Tongue (tissue), 2 donors: ENCODE measurements around the gene IMP3. TPM values are rescaled to one million over a fixed set of nuclear protein-coding genes. Genes with fewer than 3 reads are reported as not detected.
"Not testable (repeated sequence)": the region's sequence is repeated elsewhere in the genome, so short reads cannot be mapped to it uniquely, and the experiment has no call there.

Experiments
- DNase-seq: peaks from one replicate; pipeline ENCODE4 v3.0.0-alpha.2; 2015
- total RNA-seq: library from RNA; depleted of rRNA; stranded (reverse); fragments of >200 nt; gene quantifications from one replicate; pipeline ENCODE4 v1.2.3, GENCODE V29; 2014

The IMP3 gene
- total RNA-seq, 1 donor from 2014 or later: 74.9 TPM

GRCh38 chr15:75650908-75651809, 11.1 kb upstream of the IMP3 start:
- DNase-seq: no peak

DNA sequence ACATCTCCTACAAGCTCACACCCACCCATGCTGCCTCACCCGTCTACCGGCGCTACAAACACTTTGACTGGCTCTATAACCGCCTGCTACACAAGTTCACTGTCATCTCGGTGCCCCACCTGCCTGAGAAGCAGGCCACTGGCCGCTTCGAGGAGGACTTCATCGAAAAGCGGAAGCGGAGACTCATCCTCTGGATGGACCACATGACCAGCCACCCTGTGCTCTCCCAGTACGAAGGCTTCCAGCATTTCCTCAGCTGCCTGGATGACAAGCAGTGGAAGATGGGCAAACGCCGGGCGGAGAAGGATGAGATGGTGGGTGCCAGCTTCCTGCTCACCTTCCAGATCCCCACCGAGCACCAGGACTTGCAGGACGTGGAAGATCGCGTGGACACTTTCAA, 9.8 kb upstream of the IMP3 start:
- no peak for DNase-seq

GRCh38 chr15:75649045-75649761, 9.2 kb upstream of the IMP3 start:
- DNase-seq: no peak

- peak; percentile 57 for DNase-seq
Measured at GRCh38 chr15:75648156-75649000, 8.4 kb upstream of the IMP3 start.

- peak; percentile 92 for DNase-seq
Measured at GRCh38 chr15:75647370-75648155, 7.5 kb upstream of the IMP3 start, which contains the start of gene SNX33. Gene SNX33 (plus strand): TSS chr15:75647912. CDS start chr15:75649103, 1,191 bp downstream.

DNA sequence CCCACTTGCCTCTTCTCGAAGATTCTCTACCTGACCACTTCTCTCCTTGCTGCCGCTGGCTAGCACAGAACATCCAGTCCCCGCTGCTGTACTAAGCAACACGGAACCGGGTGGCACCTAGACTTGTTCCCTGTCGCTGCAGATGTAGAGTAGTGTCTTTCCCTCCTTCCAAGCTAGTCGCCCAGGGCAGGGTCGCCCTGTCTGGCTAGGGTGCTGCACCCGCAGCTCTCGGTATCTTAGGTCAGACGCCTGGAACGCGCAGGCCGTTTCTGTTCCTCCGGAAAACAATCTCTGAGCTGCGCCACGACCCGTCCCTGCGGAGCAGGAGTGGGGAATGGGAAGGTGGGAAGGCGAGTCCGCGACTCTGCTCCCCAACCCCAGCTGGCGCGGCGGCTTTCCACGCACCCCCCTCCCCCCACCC, 6.9 kb upstream of the IMP3 start:
- DNase-seq: no peak

DNA sequence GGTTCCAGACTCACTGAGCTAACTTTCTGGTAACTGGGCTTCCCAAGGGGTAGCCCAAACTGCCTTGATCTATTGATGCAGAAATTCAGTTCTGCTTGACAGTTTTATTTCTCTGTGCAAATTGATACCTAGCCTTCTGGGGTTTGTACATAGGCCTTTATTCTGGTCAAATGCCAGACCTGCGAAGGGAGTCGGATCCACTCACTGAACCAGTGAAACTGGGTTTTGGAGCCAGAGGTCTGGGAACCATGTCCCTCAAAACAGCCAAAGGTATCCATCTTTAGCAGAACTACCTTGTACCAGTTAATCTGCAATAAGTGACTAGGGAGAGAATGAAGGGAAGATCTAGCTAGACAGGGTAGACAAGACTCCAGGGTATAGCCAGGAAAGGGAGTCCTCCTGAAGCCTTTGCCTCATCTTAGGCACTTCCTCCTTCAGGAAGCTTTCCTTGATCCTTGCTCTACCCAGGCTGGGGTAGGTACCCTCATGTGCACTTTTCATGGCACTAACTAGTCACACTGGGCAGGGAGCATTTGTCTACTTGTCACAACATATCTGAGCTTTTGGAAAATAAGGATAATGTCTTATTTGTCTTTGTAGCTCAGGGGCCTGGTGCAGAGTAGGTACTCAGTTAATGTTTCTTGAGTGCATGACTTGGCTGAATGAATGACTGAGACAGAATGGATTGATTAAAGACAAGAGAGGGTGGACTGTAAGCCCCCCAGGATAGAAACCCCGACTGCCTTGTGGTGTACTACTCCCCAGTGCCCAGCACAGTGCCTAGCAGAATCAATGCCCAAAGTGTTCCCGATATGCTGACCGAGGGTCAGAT, 6.3 kb upstream of the IMP3 start:
- DNase-seq: no peak

DNA sequence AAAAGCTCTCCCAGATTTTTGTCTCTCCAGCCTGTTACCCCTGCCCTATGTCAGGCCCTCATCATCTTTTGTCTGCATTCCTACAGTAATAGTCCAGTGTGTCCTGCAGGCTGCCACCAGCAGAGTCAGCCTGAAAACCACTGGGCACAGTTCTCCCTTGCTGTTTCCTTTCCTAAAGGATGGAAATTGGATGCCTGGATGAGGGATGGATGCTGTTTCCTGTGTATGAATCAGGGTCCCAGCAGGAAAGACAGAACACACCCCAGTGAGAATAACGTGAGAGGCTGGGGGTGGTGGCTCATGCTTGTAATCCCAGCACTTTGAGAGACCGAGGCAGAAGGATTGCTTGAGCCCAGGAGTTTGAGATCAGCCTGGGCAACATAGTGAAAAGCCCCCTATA, 4.4 kb upstream of the IMP3 start:
- no peak for DNase-seq

- no peak for DNase-seq
Measured at GRCh38 chr15:75641603-75642002, 1.6 kb upstream of the IMP3 start.

DNA sequence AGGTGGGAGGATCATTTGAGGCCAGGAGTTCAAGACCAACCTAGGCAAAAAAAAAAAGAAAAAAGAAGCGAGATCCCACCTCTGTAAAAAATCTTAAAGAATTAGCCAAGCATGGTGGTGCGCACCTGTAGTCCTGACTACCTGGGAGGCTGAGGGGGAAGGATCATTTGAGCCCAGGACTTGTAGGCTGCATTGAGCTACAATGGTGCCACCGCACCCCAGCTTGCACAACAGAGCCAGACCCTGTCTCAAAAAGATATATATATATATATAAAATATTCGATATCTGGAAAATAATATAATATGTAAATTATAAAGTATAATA, 1.1 kb upstream of the IMP3 start:
- DNase-seq: no peak

GRCh38 chr15:75640483-75641178, 607 bp upstream of the IMP3 start:
- DNase-seq: peak; percentile 64

- DNase-seq: no peak
Measured at GRCh38 chr15:75639191-75639708, 774 bp downstream of the IMP3 start.

GRCh38 chr15:75637245-75638009, 2.6 kb downstream of the IMP3 start:
- no peak for DNase-seq

DNA sequence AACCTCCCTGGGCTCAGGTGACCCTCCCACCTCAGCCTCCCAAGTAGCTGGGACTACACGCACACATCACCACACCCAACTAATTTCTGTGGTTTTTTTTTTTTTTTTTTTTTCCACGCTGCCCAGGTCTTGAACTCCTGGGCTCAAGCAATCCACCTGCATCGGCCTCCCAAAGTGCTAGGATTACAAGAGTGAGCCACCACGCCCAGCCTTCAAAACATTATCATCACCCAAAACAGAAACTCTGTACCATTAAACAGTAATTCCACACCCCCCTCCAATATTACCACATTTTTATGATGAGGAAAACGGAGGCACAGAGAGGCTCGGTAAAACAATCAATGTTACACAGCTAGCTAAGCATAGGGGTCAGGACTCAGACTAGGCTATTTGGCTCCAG, 4.0 kb downstream of the IMP3 start:
- DNase-seq: no peak

- not testable (repeated sequence) for DNase-seq
Measured at GRCh38 chr15:75633922-75634321, 6.1 kb downstream of the IMP3 start.

GRCh38 chr15:75631935-75632334, 8.1 kb downstream of the IMP3 start:
- no peak for DNase-seq

DNA sequence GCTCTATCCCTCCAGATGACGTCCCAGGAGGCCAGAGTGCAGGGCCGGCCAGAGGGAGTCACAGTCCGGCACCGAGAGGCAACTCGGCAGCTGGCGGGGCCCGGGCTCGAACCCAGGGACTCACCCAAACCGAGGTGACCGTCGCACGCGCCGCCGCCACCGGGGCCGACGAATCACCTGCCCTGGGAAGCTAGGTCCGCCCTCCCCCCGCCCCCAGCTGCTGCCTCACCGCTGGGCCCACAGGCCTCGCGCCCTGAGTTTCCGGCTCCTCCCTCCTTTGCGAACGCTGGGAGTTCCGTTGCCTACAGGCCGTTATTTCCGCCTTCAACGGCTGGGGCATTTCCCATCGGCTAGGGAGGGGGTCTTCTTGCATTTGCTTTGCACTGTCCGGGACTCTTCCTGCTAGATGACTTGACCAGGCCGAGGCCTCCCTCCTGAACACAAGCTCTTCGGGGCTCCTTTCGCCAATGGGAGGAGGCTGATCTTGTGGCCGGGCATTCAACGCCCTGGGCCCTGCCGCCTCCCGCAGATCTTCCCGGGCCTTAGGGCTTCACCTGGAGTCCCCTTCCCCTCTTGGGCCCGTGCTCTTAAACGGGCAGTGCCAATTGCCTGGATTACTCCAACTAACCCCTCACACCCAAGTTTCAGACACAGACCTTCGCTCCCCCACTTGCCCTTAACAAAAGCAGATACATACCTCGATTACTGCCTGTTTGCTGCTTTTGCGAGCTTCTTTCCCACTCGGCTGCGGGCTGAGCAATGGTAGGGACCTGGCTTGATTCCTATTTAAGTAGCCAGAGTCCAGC, 14.3 kb downstream of the IMP3 start, which contains the start of gene SNUPN:
Gene SNUPN (minus strand): TSS at position 184 of the 806 bp plus-strand sequence. CDS start 4,674 bp downstream, outside the sequence.
- DNase-seq: peak; percentile 98

DNA sequence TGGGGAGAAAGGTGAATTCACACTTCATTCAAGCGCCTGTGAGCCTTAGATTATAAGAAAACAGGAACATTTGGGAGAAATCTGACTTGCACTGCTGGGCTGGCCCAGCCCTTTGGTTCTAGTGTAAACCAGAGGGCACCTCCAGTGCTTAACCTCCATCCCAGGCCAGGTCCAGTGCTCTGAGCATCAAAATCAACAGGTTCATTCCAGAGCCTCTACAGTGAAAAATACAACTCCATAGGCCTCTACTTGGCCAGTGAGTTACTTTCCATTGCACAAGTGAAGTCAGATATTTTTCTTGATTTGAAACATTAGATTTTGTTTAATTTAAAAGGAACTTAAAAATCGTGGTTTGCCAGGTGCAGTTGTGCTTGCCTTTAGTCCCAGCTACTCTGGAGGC, 17.5 kb downstream of the IMP3 start:
- no peak for DNase-seq
